IMR-90 (cell line): ENCODE data around the gene PIGP.

Experiments used
- BHLHE40 ChIP-seq: fragments of 150-350 bp; IDR thresholded peaks from 2 replicates; pipeline ENCODE4 v1.6.1; 2016; ENCODE audit warnings: mild to moderate bottlenecking, low read depth, low read length
- CEBPB ChIP-seq: IDR thresholded peaks from 2 replicates; pipeline ENCODE4 v1.6.1; 2012; ENCODE audit warnings: low read depth, low read length, improper control_type of control experiment
- CHD1 ChIP-seq: IDR thresholded peaks from 2 replicates; pipeline ENCODE4 v1.6.1; 2012; ENCODE audit warnings: low read depth, low read length, improper control_type of control experiment
- MAFK ChIP-seq: IDR thresholded peaks from 2 replicates; pipeline ENCODE4 v1.6.1; 2012; ENCODE audit warnings: low read depth, low read length, improper control_type of control experiment
- MAZ ChIP-seq: IDR thresholded peaks from 2 replicates; pipeline ENCODE4 v1.6.1; 2012; ENCODE audit warnings: low read depth, mild to moderate bottlenecking, low read length, improper control_type of control experiment, moderate library complexity, borderline replicate concordance
- MXI1 ChIP-seq: IDR thresholded peaks from 2 replicates; pipeline ENCODE4 v1.6.1; 2012; ENCODE audit warnings: low read depth, mild to moderate bottlenecking, low read length, moderate library complexity, borderline replicate concordance
- NFE2L2 ChIP-seq: fragments of 150-350 bp; IDR thresholded peaks from 2 replicates; pipeline ENCODE4 v1.6.1; 2016; ENCODE audit warnings: low read depth, mild to moderate bottlenecking, low read length
- POLR2A ChIP-seq: IDR thresholded peaks from 2 replicates; pipeline ENCODE4 v1.6.1; 2012; ENCODE audit warnings: mild to moderate bottlenecking, low read depth, low read length
- RFX5 ChIP-seq: IDR thresholded peaks from 2 replicates; pipeline ENCODE4 v1.8.0; 2012; ENCODE audit warnings: low read depth, mild to moderate bottlenecking, low read length, moderate library complexity
- SMC3 ChIP-seq: fragments of 150-350 bp; IDR thresholded peaks from 2 replicates; pipeline ENCODE4 v1.6.1; 2016; ENCODE audit warnings: low read depth, mild to moderate bottlenecking, antibody characterized with exemption, low read length, moderate library complexity
- USF2 ChIP-seq: fragments of 150-350 bp; IDR thresholded peaks from 2 replicates; pipeline ENCODE4 v1.6.1; 2017; ENCODE audit warnings: mild to moderate bottlenecking, antibody characterized with exemption, low read length, low read depth
- TF ChIP-seq, protein P1 (sequence below): conservative IDR thresholded peaks from 2 replicates; pipeline ENCODE4 v1.5.1; 2012; ENCODE audit warnings: mild to moderate bottlenecking, low read depth, low read length, improper control_type of control experiment

GRCh38 chr21:37119421-37120218, 46.7 kb upstream of the PIGP start:
- TF ChIP-seq, protein P1, sequence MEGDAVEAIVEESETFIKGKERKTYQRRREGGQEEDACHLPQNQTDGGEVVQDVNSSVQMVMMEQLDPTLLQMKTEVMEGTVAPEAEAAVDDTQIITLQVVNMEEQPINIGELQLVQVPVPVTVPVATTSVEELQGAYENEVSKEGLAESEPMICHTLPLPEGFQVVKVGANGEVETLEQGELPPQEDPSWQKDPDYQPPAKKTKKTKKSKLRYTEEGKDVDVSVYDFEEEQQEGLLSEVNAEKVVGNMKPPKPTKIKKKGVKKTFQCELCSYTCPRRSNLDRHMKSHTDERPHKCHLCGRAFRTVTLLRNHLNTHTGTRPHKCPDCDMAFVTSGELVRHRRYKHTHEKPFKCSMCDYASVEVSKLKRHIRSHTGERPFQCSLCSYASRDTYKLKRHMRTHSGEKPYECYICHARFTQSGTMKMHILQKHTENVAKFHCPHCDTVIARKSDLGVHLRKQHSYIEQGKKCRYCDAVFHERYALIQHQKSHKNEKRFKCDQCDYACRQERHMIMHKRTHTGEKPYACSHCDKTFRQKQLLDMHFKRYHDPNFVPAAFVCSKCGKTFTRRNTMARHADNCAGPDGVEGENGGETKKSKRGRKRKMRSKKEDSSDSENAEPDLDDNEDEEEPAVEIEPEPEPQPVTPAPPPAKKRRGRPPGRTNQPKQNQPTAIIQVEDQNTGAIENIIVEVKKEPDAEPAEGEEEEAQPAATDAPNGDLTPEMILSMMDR, result no peak
- TF ChIP-seq POLR2A (no peak), MXI1 (no peak), RFX5 (no peak), NFE2L2 (no peak), MAZ (no peak), SMC3 (no peak), CHD1 (no peak), CEBPB (no peak), BHLHE40 (no peak), USF2 (no peak), MAFK (no peak)
